Measurements from ENCODE around the gene CAPN7.
"Not testable (repeated sequence)": the region's sequence is repeated elsewhere in the genome, so short reads cannot be mapped to it uniquely, and the experiment has no call there.

Gene CAPN7
- 60.1 to 92.2 (median 79.2) reads per million in 3 donors for total RNA-seq

DNA sequence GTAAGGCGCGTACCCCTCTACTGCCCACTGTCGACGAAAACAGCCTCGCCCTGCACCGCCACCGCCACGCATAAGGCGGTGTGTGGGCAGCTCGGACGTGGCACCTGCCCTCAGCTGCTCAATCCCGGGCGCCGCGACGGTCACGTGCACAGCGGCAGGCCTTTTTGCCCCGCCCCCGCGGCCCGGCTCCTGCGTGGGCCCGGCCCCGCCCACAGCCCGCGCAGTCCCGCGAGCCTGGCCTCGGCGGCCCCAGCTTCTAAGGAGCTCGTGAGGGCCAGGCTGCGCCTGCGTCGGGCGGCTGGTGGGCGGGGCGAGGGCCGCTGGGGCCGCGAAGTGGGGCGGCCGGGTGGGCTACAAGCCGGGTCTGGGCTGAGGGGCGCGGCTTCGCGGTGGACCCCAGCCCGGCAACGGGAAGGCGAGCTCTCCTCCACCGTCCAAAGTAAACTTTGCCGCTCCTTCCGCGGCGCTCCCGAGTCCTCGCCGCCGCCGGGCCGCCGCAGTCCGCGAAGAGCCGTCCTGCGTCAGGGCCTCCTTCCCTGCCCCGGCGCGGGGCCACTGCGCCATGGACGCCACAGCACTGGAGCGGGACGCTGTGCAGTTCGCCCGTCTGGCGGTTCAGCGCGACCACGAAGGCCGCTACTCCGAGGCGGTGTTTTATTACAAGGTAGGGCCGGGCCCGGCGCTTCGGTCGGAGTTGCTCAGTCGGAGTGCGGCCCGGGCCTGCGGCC lies at the start of gene CAPN7:
Gene CAPN7, plus strand, starts transcription at position 313 of the 728 bp plus-strand sequence. Its CDS starts 250 bp downstream, at position 563.
- Histone ChIP-seq H3K9me3 (ENCODE audit: control insufficient read depth, low read length) (no peaks in the 10 kb centered on the region), H3K27ac (ENCODE audit: insufficient read depth, low read length, poor library complexity, severe bottlenecking) (peak within 1 kb of the TSS; percentile 93), H3K36me3 (ENCODE audit: control insufficient read depth, insufficient read depth, low read length) (no peaks in the 10 kb centered on the region), H3K27me3 (replicated peaks; ENCODE audit: control insufficient read depth, insufficient read depth, low read length, poor library complexity, severe bottlenecking) (no peaks in the 10 kb centered on the region), H3K4me1 (ENCODE audit: control insufficient read depth, insufficient read depth, low read length, poor library complexity, severe bottlenecking) (peaks cover 9% of the 10 kb centered on the region), H3K4me3 (ENCODE audit: insufficient read depth, low read depth, low read length, poor library complexity, severe bottlenecking) (peak within 1 kb of the TSS; percentile 92)
- peak; percentile 91 to 92 (median 91) for DNase-seq

DNA sequence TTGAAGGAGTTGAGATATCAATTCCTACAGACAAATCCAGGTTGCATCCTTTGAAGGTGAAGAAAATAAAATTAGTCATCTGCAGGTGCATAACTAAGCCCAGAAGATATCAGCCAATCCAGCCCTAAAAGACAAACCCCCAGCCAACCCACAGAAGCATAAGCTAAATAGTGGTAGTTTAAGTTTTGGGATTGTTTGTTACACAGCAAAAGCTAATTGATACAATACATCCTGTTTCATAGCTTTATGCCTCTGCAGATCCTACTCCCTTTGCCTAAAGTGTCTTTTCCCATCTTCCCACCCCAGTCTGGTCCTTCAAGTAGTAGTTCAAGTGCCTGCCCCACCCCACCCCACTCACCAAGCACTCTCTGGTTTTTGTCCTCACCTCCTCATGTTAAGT lies 48.6 kb upstream of the CAPN7 start:
- H3K4me1 ChIP-seq (ENCODE audit: control insufficient read depth, insufficient read depth, low read length, poor library complexity, severe bottlenecking), result no peaks in the 10 kb centered on the region
- H3K4me3 ChIP-seq (ENCODE audit: insufficient read depth, low read depth, low read length, poor library complexity, severe bottlenecking), result no peak overlapping the region
- DNase-seq, result no peak
- H3K36me3 ChIP-seq (ENCODE audit: control insufficient read depth, insufficient read depth, low read length), result no peaks in the 10 kb centered on the region
- H3K27me3 ChIP-seq (replicated peaks; ENCODE audit: control insufficient read depth, insufficient read depth, low read length, poor library complexity, severe bottlenecking), result no peaks in the 10 kb centered on the region
- H3K27ac ChIP-seq (ENCODE audit: insufficient read depth, low read length, poor library complexity, severe bottlenecking), result no peak overlapping the region
- no peaks in the 10 kb centered on the region for H3K9me3 ChIP-seq (ENCODE audit: control insufficient read depth, low read length)

DNA sequence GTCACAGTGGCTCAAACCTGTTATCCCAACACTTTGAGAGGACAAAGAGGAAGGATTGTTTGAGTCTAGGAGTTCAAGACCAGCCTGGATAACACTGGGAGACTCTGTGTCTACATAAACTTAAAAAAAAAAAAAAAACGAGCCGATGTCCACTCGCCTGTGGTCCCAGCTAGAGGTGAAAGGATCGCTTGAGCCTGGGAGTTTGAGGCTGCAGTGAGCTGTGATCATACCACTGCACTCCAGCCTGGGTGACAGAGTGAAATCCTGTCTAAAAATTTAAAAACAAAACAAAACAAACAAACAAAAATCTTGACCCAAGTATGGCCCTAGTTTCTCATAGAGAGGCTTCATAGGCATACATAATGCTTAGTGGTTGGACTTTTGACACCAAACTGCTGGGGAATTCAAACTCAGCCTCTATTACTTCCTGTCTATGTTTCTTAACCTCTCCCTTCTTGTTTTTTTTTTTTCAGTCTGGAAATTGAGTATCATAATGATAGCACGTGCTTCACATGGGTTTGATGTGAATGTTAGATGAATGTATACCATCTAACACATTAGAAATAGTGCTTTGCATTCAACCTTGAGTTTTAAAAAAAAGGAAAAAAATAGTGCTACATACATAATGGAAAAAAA lies 46.4 kb upstream of the CAPN7 start:
- no peaks in the 10 kb centered on the region for H3K36me3 ChIP-seq (ENCODE audit: control insufficient read depth, insufficient read depth, low read length)
- DNase-seq, result no peak
- no peak overlapping the region for H3K4me3 ChIP-seq (ENCODE audit: insufficient read depth, low read depth, low read length, poor library complexity, severe bottlenecking)
- H3K27me3 ChIP-seq (replicated peaks; ENCODE audit: control insufficient read depth, insufficient read depth, low read length, poor library complexity, severe bottlenecking), result no peaks in the 10 kb centered on the region
- no peak overlapping the region for H3K27ac ChIP-seq (ENCODE audit: insufficient read depth, low read length, poor library complexity, severe bottlenecking)
- no peaks in the 10 kb centered on the region for H3K4me1 ChIP-seq (ENCODE audit: control insufficient read depth, insufficient read depth, low read length, poor library complexity, severe bottlenecking)
- H3K9me3 ChIP-seq (ENCODE audit: control insufficient read depth, low read length), result no peaks in the 10 kb centered on the region

DNA sequence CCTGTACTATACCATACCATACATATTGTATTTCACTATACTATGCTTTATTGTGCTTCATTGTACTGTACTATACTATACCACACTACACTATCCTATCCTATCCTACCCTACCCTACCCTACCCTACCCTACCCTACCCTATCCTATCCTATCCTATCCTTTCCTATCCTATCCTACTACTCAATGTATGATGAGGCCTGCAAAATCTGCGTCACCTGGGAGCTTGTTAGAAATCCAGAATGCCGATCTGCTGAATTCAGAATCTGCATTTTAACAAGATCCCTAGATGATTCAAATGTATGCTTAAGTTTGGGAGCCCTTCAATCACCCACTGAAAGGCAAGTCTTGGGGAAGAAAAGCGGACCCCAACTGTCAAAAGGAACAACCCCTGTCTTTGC lies 45.4 kb upstream of the CAPN7 start:
- Histone ChIP-seq H3K9me3 (ENCODE audit: control insufficient read depth, low read length) (no peaks in the 10 kb centered on the region), H3K4me3 (ENCODE audit: insufficient read depth, low read depth, low read length, poor library complexity, severe bottlenecking) (no peak overlapping the region), H3K36me3 (ENCODE audit: control insufficient read depth, insufficient read depth, low read length) (no peaks in the 10 kb centered on the region), H3K27ac (ENCODE audit: insufficient read depth, low read length, poor library complexity, severe bottlenecking) (no peak overlapping the region), H3K4me1 (ENCODE audit: control insufficient read depth, insufficient read depth, low read length, poor library complexity, severe bottlenecking) (no peaks in the 10 kb centered on the region), H3K27me3 (replicated peaks; ENCODE audit: control insufficient read depth, insufficient read depth, low read length, poor library complexity, severe bottlenecking) (no peaks in the 10 kb centered on the region)
- DNase-seq, result no peak

DNA sequence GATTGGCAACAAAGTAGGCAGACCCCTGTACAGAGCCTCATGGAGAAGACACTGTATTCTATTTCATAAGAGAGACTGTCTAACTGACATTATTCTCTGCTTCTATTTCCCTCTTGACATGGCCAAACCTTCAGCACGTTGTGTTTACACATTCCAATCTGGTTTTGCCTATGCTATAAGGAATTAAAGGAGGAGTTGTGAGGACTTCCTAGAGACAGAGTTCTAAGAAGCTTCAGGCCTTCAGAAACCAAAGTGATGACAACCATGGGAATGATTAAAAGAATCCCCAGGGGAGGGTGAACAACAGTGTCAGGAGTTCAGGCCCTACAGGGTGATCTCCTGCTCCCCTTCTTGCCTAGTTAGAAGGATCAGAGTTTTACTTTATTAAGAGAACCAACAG lies 44.9 kb upstream of the CAPN7 start:
- no peak overlapping the region for H3K27ac ChIP-seq (ENCODE audit: insufficient read depth, low read length, poor library complexity, severe bottlenecking)
- H3K27me3 ChIP-seq (replicated peaks; ENCODE audit: control insufficient read depth, insufficient read depth, low read length, poor library complexity, severe bottlenecking), result no peaks in the 10 kb centered on the region
- H3K36me3 ChIP-seq (ENCODE audit: control insufficient read depth, insufficient read depth, low read length), result no peaks in the 10 kb centered on the region
- H3K9me3 ChIP-seq (ENCODE audit: control insufficient read depth, low read length), result no peaks in the 10 kb centered on the region
- H3K4me3 ChIP-seq (ENCODE audit: insufficient read depth, low read depth, low read length, poor library complexity, severe bottlenecking), result no peak overlapping the region
- no peaks in the 10 kb centered on the region for H3K4me1 ChIP-seq (ENCODE audit: control insufficient read depth, insufficient read depth, low read length, poor library complexity, severe bottlenecking)
- DNase-seq, result no peak

DNA sequence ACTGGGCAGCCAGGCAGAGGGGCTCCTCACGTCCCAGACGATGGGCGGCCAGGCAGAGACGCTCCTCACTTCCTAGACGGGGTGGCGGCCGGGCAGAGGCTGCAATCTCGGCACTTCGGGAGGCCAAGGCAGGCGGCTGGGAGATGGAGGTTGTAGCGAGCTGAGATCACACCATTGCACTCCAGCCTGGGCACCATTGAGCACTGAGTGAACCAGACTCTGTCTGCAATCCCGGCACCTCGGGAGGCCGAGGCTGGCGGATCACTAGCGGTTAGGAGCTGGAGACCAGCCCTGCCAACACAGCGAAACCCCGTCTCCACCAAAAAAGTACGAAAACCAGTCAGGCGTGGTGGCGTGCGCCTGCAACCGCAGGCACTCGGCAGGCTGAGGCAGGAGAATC lies 42.4 kb upstream of the CAPN7 start:
- H3K9me3 ChIP-seq (ENCODE audit: control insufficient read depth, low read length); H3K4me3 ChIP-seq (ENCODE audit: insufficient read depth, low read depth, low read length, poor library complexity, severe bottlenecking); H3K27ac ChIP-seq (ENCODE audit: insufficient read depth, low read length, poor library complexity, severe bottlenecking); DNase-seq; H3K4me1 ChIP-seq (ENCODE audit: control insufficient read depth, insufficient read depth, low read length, poor library complexity, severe bottlenecking); H3K27me3 ChIP-seq (replicated peaks; ENCODE audit: control insufficient read depth, insufficient read depth, low read length, poor library complexity, severe bottlenecking); H3K36me3 ChIP-seq (ENCODE audit: control insufficient read depth, insufficient read depth, low read length): not testable (repeated sequence)

DNA sequence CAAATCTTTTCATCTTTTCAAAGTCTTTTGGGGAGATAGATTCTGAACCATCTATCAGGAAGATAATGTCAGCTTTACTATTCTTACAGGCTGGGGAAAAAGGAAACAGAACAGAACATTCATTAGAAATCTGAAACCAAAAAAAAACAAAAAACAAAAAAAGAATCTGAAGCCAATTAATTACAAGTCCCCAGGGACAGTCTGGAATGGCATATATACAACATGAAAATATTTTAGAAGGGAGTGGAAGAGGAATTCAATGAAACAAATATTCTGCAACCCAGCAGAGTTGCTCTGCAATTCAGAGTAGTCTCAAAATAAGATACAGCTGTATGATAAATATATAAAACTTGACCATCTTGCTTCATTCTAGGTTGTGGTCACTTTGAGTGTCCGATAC lies 41.7 kb upstream of the CAPN7 start:
- H3K4me1 ChIP-seq (ENCODE audit: control insufficient read depth, insufficient read depth, low read length, poor library complexity, severe bottlenecking), result no peaks in the 10 kb centered on the region
- H3K4me3 ChIP-seq (ENCODE audit: insufficient read depth, low read depth, low read length, poor library complexity, severe bottlenecking), result no peak overlapping the region
- H3K27me3 ChIP-seq (replicated peaks; ENCODE audit: control insufficient read depth, insufficient read depth, low read length, poor library complexity, severe bottlenecking), result no peaks in the 10 kb centered on the region
- H3K27ac ChIP-seq (ENCODE audit: insufficient read depth, low read length, poor library complexity, severe bottlenecking), result no peak overlapping the region
- DNase-seq, result no peak
- no peaks in the 10 kb centered on the region for H3K36me3 ChIP-seq (ENCODE audit: control insufficient read depth, insufficient read depth, low read length)
- H3K9me3 ChIP-seq (ENCODE audit: control insufficient read depth, low read length), result no peaks in the 10 kb centered on the region

DNA sequence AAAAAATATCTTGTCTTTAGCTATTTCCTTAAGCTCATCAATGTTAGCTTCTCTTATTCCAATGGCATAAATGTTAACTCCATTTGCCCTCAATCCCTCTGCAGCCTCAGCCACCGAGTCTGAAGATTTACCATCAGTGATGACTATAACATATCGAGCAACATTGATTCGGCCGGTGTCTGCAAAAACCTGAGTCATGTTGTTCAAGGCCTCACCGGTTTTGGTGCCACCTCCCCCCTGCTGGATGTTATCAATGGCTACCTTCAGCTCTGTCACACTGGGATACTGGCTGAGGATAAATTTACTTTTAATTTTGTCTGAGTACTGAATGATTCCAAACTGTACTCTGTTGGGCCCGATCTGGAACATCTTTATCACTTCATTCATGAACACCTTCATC lies 41.0 kb upstream of the CAPN7 start:
- H3K4me3 ChIP-seq (ENCODE audit: insufficient read depth, low read depth, low read length, poor library complexity, severe bottlenecking), result no peak overlapping the region

DNA sequence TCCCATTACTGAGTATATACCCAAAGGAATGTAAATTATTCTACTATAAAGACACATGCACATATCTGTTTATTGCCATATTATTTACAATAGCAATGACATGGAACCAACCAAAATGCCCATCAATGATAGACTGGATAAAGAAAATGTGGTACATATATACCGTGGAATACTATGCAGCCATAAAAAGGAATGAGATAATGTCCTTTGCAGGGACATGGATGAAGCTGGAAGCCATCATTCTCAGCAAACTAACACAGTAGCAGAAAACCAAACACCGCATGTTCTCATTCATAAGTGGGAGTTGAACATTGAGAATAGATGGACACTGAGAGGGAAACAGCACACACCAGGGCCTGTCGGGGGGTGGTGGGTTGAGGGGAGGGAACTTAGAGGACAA lies 39.7 kb upstream of the CAPN7 start:
- not testable (repeated sequence) for H3K4me3 ChIP-seq (ENCODE audit: insufficient read depth, low read depth, low read length, poor library complexity, severe bottlenecking); H3K9me3 ChIP-seq (ENCODE audit: control insufficient read depth, low read length); DNase-seq; H3K27ac ChIP-seq (ENCODE audit: insufficient read depth, low read length, poor library complexity, severe bottlenecking); H3K4me1 ChIP-seq (ENCODE audit: control insufficient read depth, insufficient read depth, low read length, poor library complexity, severe bottlenecking); H3K36me3 ChIP-seq (ENCODE audit: control insufficient read depth, insufficient read depth, low read length); H3K27me3 ChIP-seq (replicated peaks; ENCODE audit: control insufficient read depth, insufficient read depth, low read length, poor library complexity, severe bottlenecking)

More for the DNA sequence above, 41.0 kb upstream of the CAPN7 start:
- Histone ChIP-seq H3K27me3 (replicated peaks; ENCODE audit: control insufficient read depth, insufficient read depth, low read length, poor library complexity, severe bottlenecking) (no peaks in the 10 kb centered on the region), H3K27ac (ENCODE audit: insufficient read depth, low read length, poor library complexity, severe bottlenecking) (no peak overlapping the region), H3K9me3 (ENCODE audit: control insufficient read depth, low read length) (no peaks in the 10 kb centered on the region), H3K4me1 (ENCODE audit: control insufficient read depth, insufficient read depth, low read length, poor library complexity, severe bottlenecking) (no peaks in the 10 kb centered on the region), H3K36me3 (ENCODE audit: control insufficient read depth, insufficient read depth, low read length) (no peaks in the 10 kb centered on the region)
- DNase-seq, result no peak

DNA sequence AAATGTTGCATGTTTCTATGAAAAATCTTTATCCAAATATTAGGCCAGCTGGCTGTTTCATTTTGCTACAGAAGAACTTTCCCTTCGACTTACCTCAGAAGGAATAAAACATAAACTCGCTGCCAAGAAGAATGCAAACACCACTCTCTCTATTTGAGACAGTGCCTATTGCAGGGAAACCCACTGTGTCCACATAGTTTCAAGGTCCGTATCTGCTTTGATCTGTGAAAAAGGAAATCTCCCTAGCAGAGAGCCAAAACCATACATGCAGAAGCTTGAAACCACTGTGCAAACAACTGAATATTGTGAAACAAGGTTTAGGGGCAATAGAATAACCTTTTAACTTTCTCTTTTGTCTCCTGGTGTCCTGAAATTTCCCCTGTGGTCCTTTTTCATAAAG lies 35.0 kb upstream of the CAPN7 start:
- DNase-seq, result no peak
- Histone ChIP-seq H3K27ac (ENCODE audit: insufficient read depth, low read length, poor library complexity, severe bottlenecking) (no peak overlapping the region), H3K36me3 (ENCODE audit: control insufficient read depth, insufficient read depth, low read length) (no peaks in the 10 kb centered on the region), H3K9me3 (ENCODE audit: control insufficient read depth, low read length) (no peaks in the 10 kb centered on the region), H3K27me3 (replicated peaks; ENCODE audit: control insufficient read depth, insufficient read depth, low read length, poor library complexity, severe bottlenecking) (no peaks in the 10 kb centered on the region), H3K4me3 (ENCODE audit: insufficient read depth, low read depth, low read length, poor library complexity, severe bottlenecking) (no peak overlapping the region), H3K4me1 (ENCODE audit: control insufficient read depth, insufficient read depth, low read length, poor library complexity, severe bottlenecking) (no peaks in the 10 kb centered on the region)

Measured in effector memory CD4-positive, alpha-beta T cell (primary cell).